ENCODE data around the gene EXOSC2. TPM values are rescaled to one million over a fixed set of nuclear protein-coding genes. Genes with fewer than 3 reads are reported as not detected.

Gene EXOSC2
- total RNA-seq, 2 experiments from 2014 or later, result 65.0 to 89.9 TPM

GRCh38 chr9:130714586-130715110 lies 21.1 kb downstream of the EXOSC2 start:
- Histone ChIP-seq H3K79me2 (ENCODE audit: insufficient read depth, low read depth, low read length) (peaks cover 31% of the 10 kb centered on the region), H3K36me3 (ENCODE audit: insufficient read depth, low read length) (no peaks in the 10 kb centered on the region), H3K4me3 (ENCODE audit: low read depth, low read length, poor library complexity, severe bottlenecking) (peak overlapping the region; percentile 81), H4K20me1 (ENCODE audit: insufficient read depth, low read length) (peaks cover 15% of the 10 kb centered on the region; the same call in 1 of the 2 replicates), H3K4me1 (ENCODE audit: insufficient read depth, low read length, poor library complexity, severe bottlenecking) (peaks cover 25% of the 10 kb centered on the region), H3K27ac (ENCODE audit: low read depth, low read length, poor library complexity, severe bottlenecking) (no peak overlapping the region), H3K9me3 (ENCODE audit: low read length) (no peaks in the 10 kb centered on the region), H3K9me2 (ENCODE audit: insufficient read depth, low read length) (no peaks in the 10 kb centered on the region), H3K4me2 (ENCODE audit: low read length) (peak overlapping the region; percentile 97), H2AFZ (ENCODE audit: low read length) (no peak overlapping the region)
- no TSS peak for BruUV-seq (replicated peaks)
- CTCF ChIA-PET (ENCODE audit: unreplicated experiment), result no interaction called here
- intact Hi-C loops (cut with micrococcal nuclease; ENCODE audit: unreplicated experiment), result loop anchor here (5.0 to 10.0 kb wide), 2 partner anchors 228 to 330 kb away; no protein-coding TSS in a partner anchor
- DNase-seq (ENCODE audit: low spot score), result no peak
- TF ChIP-seq, protein P1, sequence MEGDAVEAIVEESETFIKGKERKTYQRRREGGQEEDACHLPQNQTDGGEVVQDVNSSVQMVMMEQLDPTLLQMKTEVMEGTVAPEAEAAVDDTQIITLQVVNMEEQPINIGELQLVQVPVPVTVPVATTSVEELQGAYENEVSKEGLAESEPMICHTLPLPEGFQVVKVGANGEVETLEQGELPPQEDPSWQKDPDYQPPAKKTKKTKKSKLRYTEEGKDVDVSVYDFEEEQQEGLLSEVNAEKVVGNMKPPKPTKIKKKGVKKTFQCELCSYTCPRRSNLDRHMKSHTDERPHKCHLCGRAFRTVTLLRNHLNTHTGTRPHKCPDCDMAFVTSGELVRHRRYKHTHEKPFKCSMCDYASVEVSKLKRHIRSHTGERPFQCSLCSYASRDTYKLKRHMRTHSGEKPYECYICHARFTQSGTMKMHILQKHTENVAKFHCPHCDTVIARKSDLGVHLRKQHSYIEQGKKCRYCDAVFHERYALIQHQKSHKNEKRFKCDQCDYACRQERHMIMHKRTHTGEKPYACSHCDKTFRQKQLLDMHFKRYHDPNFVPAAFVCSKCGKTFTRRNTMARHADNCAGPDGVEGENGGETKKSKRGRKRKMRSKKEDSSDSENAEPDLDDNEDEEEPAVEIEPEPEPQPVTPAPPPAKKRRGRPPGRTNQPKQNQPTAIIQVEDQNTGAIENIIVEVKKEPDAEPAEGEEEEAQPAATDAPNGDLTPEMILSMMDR (conservative IDR thresholded peaks at IDR 0.05; ENCODE audit: low read length), result no peak
- TF ChIP-seq EZH2phosphoT487 (IDR thresholded peaks at IDR 0.05; ENCODE audit: borderline replicate concordance, low read depth, low read length), result no peak
- POLR2A ChIA-PET, result interaction anchor here (0.7 to 1.6 kb wide), 5 partner anchors 8 to 22 kb away, joined by 3 to 7 read pairs (median 4); partner anchors contain the start of gene EXOSC2

DNA sequence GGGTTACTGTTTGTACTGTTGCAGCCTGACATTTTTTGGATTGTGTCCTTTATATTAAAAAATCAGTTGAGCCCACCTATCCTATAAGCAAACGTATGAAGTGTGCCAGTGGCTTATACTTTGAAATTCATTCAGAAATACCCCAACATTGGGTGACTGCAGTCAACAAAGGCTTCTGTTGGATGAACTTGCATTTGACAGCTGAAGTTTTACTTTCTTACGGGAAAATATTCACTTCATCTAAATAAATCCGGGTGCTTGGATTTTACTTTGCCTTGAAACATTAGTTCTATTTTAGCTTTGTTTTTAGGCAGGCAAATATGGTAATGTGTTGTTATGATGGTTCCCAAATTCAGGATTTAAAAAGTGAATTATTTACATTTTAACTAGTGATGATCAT lies 21.7 kb downstream of the EXOSC2 start:
- DNase-seq (ENCODE audit: low spot score), result no peak
- no peak overlapping the region for H3K27ac ChIP-seq (ENCODE audit: low read depth, low read length, poor library complexity, severe bottlenecking)
- POLR2A ChIA-PET, result interaction anchor here (0.7 to 1.6 kb wide), 5 partner anchors 8 to 36 kb away, joined by 3 to 7 read pairs (median 4); partner anchors contain the start of gene EXOSC2
- BruUV-seq (replicated peaks), result no TSS peak
- H3K36me3 ChIP-seq (ENCODE audit: insufficient read depth, low read length), result no peaks in the 10 kb centered on the region
- peak overlapping the region; percentile 97 for H3K4me2 ChIP-seq (ENCODE audit: low read length)
- TF ChIP-seq EZH2phosphoT487 (IDR thresholded peaks at IDR 0.05; ENCODE audit: borderline replicate concordance, low read depth, low read length), result no peak
- TF ChIP-seq, protein P1 (conservative IDR thresholded peaks at IDR 0.05; ENCODE audit: low read length), result no peak
- H3K9me2 ChIP-seq (ENCODE audit: insufficient read depth, low read length), result no peaks in the 10 kb centered on the region
- peaks cover 25% of the 10 kb centered on the region for H3K4me1 ChIP-seq (ENCODE audit: insufficient read depth, low read length, poor library complexity, severe bottlenecking)
- intact Hi-C loops (cut with micrococcal nuclease; ENCODE audit: unreplicated experiment), result loop anchor here (10.0 kb wide), 1 partner anchor 330 kb away; no protein-coding TSS in a partner anchor
- CTCF ChIA-PET (ENCODE audit: unreplicated experiment), result no interaction called here
- no peak overlapping the region for H2AFZ ChIP-seq (ENCODE audit: low read length)
- peaks cover 15% of the 10 kb centered on the region; the same call in 1 of the 2 replicates for H4K20me1 ChIP-seq (ENCODE audit: insufficient read depth, low read length)
- H3K79me2 ChIP-seq (ENCODE audit: insufficient read depth, low read depth, low read length), result peaks cover 31% of the 10 kb centered on the region
- peak overlapping the region; percentile 81 for H3K4me3 ChIP-seq (ENCODE audit: low read depth, low read length, poor library complexity, severe bottlenecking)
- no peaks in the 10 kb centered on the region for H3K9me3 ChIP-seq (ENCODE audit: low read length)

DNA sequence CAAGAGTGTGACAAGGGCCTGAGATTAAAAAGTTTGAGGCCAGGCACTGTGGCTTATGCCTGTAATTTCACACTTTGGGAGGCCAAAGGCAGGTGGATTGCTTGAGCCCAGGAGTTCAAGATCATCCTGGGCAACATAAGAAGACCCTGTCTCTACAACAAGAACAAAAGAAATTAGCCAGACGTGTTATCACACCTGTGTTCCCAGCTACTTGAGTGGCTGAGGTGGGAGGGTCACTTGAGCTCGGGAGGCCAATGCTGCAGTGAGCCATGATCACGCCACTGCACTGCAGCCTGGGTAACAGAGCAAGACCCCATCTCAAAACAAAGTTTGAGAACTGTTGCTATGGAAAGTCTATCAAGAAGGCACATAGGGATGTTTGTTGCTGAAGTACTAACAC lies 25.0 kb downstream of the EXOSC2 start:
- H3K4me2 ChIP-seq (ENCODE audit: low read length), result no peak overlapping the region
- BruUV-seq (replicated peaks), result no TSS peak
- peaks cover 19% of the 10 kb centered on the region; the same call in 1 of the 2 replicates for H4K20me1 ChIP-seq (ENCODE audit: insufficient read depth, low read length)
- no peaks in the 10 kb centered on the region for H3K36me3 ChIP-seq (ENCODE audit: insufficient read depth, low read length)
- intact Hi-C loops (cut with micrococcal nuclease; ENCODE audit: unreplicated experiment), result loop anchor here (10.0 kb wide), 1 partner anchor 326 kb away; no protein-coding TSS in a partner anchor
- no peaks in the 10 kb centered on the region for H3K9me2 ChIP-seq (ENCODE audit: insufficient read depth, low read length)
- H3K4me1 ChIP-seq (ENCODE audit: insufficient read depth, low read length, poor library complexity, severe bottlenecking), result peaks cover 20% of the 10 kb centered on the region
- ChIA-PET POLR2A (interaction anchor here (0.7 kb wide), 1 partner anchor 261 kb away, joined by 3 read pairs; no protein-coding TSS in a partner anchor), CTCF (ENCODE audit: unreplicated experiment) (no interaction called here)
- no peak overlapping the region for H3K4me3 ChIP-seq (ENCODE audit: low read depth, low read length, poor library complexity, severe bottlenecking)
- H3K27ac ChIP-seq (ENCODE audit: low read depth, low read length, poor library complexity, severe bottlenecking), result no peak overlapping the region
- H2AFZ ChIP-seq (ENCODE audit: low read length), result no peak overlapping the region
- H3K9me3 ChIP-seq (ENCODE audit: low read length), result no peaks in the 10 kb centered on the region
- no peak for DNase-seq (ENCODE audit: low spot score)
- H3K79me2 ChIP-seq (ENCODE audit: insufficient read depth, low read depth, low read length), result peaks cover 28% of the 10 kb centered on the region
- TF ChIP-seq EZH2phosphoT487 (IDR thresholded peaks at IDR 0.05; ENCODE audit: borderline replicate concordance, low read depth, low read length), result no peak
- TF ChIP-seq, protein P1 (conservative IDR thresholded peaks at IDR 0.05; ENCODE audit: low read length), result no peak

All from OCI-LY7 (cell line).